GM12892 (cell line): ENCODE data around the gene MTFR1L.

ENCODE experiments used
- DNase-seq: peaks from one replicate; pipeline ENCODE4 v3.0.0; 2011; ENCODE audit not compliant: insufficient read length
- FAIRE-seq: peaks from 2 replicates; lab custom pipeline; 2011; peaks lifted over from hg19 to GRCh38; lab: Jason Lieb, UNC
- POLR2A ChIP-seq: IDR thresholded peaks from 2 replicates; pipeline ENCODE4 v1.6.1; 2011; ENCODE audit warnings: low read depth, low read length, control low read depth
- POLR2AphosphoS5 ChIP-seq: IDR thresholded peaks from 2 replicates; pipeline ENCODE4 v1.6.1; 2011; ENCODE audit warnings: low read depth, low read length, control low read depth
- TAF1 ChIP-seq: IDR thresholded peaks from 2 replicates; pipeline ENCODE4 v1.6.1; 2011; ENCODE audit warnings: low read depth, mild to moderate bottlenecking, control low read depth, low read length, borderline replicate concordance

Gene MTFR1L

DNA sequence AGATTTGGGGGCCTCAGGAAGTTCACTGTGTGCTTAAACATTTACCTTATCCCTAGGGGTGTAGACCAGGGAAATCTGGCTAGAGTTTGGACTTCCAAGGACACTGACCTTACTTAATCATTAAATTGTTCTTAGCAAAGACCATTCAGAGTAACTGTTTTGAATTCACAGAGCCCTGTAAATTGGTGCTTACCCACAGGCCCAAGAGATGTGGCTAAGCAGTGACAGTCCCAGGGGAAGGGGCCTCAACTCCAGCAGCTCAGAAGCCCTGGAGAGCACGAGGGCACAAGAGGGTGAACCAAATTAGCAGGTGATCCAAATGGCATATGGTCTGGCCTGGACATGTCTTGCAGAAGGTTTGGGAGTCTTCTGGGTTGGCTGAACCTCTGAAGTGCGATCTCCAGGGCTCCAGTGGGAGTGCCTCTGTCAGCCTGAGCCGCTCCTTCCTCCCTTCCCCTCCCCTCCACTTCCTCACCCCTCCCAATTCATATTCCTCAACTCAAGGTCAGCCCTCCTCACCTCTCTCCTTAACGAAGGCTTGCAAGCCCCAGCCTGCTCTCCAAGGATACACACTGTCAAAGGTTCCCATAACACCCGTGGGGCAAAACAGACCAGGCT lies 51.4 kb downstream of the MTFR1L start:
- no peak for TF ChIP-seq POLR2AphosphoS5
- TF ChIP-seq TAF1 = no peak
- no peak for TF ChIP-seq POLR2A
- DNase-seq (no peak), FAIRE-seq (no peak)

DNA sequence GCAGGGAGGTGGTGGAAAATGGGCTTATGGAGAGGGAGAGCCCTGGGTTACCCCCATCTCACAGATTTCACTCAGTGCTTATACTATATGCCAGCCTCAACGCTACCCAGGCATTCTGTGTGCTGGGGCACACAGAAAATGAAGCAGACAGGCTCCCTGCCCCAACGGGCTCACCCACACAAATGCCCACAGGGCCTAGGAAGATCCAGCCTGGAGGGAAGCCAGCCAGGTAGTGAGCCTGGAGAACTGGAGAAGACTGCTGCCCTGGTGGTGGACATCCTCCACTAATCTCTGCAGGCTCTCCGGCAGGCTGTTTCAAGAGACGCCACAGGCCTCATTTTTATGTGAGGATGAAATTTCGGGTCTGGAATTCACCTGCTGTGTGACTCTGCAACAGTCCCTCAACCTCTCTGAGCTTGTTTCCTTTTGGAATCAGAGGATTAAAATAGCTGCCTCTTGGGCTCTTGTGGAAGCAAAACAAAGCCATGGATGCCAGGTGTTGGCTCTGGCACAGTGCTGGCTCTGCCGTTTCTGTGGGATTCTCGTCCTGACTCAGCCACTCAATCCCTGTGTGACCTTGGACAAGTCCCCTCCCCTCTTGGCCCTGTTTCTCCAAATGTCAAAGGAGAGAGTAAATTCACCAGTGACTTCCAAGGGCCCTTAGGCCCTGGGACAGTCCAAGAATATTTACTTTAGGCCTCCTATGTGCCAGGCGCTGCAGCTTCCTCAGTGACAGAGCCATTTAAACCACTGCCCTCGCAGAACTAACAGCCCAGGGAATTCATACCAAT lies 52.1 kb downstream of the MTFR1L start:
- no peak for TF ChIP-seq POLR2AphosphoS5
- TF ChIP-seq TAF1 = no peak
- TF ChIP-seq POLR2A = no peak
- FAIRE-seq = no peak
- DNase-seq = no peak

GRCh38 chr1:25872713-25873112 lies 53.0 kb downstream of the MTFR1L start:
- FAIRE-seq = peak; percentile 56
- TF ChIP-seq POLR2A = no peak
- TF ChIP-seq POLR2AphosphoS5 = no peak
- no peak for TF ChIP-seq TAF1
- no peak for DNase-seq

DNA sequence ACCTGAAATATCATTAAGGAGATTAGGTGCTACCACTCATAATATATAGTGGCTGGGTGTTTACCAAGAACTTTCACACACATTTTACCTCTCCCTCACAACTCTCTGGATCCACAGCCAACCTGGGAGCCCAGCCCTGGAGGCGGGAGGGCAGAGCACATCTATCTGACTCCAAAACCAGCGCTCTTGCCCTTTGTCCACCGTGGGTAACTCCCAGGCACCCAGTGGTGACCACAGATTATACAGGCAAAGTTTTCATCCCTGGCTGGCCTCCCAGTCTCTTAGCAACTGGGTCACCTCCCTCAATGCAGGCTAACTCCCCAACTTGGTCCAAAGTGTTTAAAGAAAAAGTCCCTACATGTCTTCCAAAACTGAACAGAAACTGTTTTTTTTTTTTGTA lies 53.4 kb downstream of the MTFR1L start:
- FAIRE-seq (no peak), DNase-seq (no peak)
- TF ChIP-seq TAF1 = no peak
- TF ChIP-seq POLR2A = no peak
- no peak for TF ChIP-seq POLR2AphosphoS5

GRCh38 chr1:25874209-25874608 lies 54.5 kb downstream of the MTFR1L start:
- no peak for DNase-seq
- TF ChIP-seq TAF1 (no peak), POLR2AphosphoS5 (no peak), POLR2A (no peak)
- FAIRE-seq = no peak

GRCh38 chr1:25874635-25875153 lies 54.9 kb downstream of the MTFR1L start:
- FAIRE-seq (no peak), DNase-seq (no peak)
- TF ChIP-seq POLR2A (no peak), TAF1 (no peak), POLR2AphosphoS5 (no peak)

DNA sequence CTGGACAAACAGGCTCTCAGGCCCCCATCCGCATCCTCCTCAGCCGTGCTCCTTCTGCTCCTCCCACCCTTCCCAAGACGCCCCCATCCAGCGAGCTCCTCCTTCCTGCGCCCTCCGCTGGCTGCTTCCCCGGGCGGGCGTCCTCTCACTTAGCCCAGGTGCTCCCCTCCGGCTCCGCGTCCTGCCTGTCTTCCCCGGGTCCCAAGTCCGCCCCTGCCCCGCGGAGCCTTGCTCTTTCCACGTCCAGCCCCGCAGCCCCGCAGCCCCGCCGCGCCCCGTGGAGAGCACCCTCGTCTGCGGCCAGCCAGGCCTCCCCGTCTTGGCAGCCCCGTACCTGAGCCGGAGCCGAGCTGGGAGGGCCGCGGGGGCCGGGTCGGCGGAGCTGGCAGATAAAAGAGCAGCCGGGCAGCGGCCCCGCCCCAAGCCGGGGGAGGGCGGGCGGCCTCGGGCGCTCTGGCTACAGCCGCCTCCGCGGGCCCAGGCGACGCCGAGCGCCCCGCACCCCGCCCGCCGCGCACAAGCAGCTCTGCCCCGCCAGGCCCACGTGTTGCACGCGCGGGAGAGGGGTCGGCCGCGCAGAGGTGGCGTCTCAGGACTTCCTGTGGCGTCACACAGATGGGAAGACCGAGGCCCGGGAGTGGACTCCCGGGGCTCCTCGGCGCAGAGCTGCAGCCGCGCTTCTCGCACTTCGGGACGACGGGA lies 55.6 kb downstream of the MTFR1L start, which contains the start of gene PAQR7:
PAQR7 (minus strand) TSS at position 555 of the 702 bp plus-strand sequence. CDS start 11,869 bp downstream, outside the sequence.
- TF ChIP-seq POLR2AphosphoS5 = no peak
- TF ChIP-seq POLR2A = peak; percentile 23; the same call in 1 of the 2 replicates
- no peak for TF ChIP-seq TAF1
- DNase-seq (peak; percentile 61), FAIRE-seq (no peak)

DNA sequence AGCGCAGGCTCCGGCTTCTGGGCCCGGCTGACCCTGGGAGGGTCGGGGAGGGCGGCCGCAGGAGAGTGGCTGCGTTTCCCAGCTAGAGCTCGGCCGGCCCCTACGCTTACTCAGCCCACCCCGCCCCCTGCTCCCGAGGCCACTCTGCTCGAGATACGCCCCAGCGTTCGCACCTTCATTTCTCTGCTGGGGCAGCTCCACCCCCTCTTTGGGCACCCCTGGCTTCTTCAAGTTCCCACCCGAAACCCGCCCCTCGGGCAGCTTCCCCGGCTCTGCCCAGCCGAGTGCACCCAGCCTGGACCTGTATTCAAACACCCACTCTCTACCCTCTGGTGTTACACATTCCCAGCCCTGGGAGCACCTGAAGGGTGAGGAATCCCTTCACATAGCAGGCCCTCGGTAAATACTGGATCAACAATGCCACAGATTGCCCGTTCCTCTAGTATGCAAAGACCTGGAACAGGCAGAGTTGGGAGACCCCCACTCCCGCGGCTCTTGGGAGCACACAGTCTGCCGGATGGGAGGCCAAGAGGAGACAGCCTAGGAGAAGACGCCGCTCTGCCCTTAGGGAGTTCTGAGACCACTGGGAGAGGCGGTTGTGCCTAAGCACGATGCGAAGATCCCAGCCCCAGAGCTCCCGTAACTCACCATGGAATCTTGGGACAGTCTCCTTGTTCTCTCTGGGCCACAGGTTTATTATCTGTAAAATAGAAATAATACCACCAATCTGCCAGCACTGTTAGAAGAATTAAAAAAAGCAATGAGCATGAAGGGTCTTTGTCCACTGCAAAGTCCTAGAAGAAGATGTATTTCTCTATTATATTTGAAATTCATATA lies 56.3 kb downstream of the MTFR1L start:
- DNase-seq (no peak), FAIRE-seq (no peak)

DNA sequence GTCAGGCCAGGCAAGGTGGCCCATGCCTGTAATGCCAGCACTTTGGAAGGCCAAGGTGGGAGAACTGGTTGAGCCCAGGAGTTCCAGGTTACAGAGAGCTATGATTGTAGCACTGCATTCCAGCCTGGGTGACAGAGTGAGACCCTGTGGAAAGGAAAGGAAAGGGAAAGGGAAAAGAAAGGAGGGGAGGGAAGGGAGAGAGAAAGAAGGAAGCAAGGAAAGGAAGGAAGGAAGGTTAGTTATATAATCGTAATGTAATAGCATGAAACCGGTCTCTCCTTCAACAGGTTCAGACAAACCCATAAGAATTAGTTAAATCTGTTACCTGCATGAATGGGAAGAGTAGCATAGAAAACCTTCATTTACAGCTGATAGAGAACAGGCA lies 56.9 kb downstream of the MTFR1L start:
- DNase-seq = no peak
- TF ChIP-seq POLR2AphosphoS5 (no peak), TAF1 (no peak), POLR2A (no peak)
- FAIRE-seq = no peak

More for the DNA sequence above, 56.3 kb downstream of the MTFR1L start:
- TF ChIP-seq POLR2A = no peak
- no peak for TF ChIP-seq POLR2AphosphoS5
- no peak for TF ChIP-seq TAF1

DNA sequence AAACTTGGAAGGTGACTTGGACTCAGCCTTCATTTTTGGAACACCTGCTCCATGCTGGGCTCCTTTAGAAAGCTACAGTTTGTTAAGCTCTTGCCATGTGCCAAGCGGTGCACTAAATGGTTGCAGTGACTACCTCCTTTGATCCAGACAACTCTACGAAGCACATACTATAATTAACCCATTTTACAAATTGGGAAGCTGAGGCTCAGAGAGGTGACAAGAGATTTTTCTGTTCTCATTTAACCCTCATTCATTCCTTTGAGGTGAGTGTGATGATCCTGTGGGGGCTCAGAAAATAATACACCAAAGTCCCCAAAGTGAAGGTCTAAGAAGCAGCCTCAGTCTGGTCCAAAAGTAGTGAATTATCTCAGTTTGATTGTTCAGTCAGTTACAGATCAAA lies 57.4 kb downstream of the MTFR1L start:
- DNase-seq = no peak
- no peak for FAIRE-seq
- TF ChIP-seq TAF1 (no peak), POLR2AphosphoS5 (no peak), POLR2A (no peak)

DNA sequence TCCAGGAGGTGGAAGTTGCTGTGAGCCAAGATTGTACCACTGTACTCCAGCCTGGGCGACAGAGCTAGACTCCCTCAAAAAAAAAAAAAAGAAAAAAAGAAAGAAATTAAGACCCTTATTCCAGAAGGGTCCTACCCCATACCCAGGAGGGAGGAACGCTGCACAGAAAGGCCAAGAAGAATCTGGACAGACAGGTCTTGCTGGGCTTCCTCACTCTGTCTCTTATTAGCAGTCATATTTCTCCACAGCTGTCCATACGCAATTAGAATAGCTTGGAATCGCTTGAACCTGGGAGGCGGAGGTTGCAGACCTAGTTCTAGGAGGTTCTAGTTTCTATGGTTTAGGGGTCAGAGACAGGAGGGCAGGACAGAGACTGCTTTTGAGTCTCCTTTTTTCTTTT lies 58.9 kb downstream of the MTFR1L start:
- no peak for DNase-seq
- no peak for FAIRE-seq
- TF ChIP-seq TAF1 = no peak
- TF ChIP-seq POLR2A = no peak
- no peak for TF ChIP-seq POLR2AphosphoS5

DNA sequence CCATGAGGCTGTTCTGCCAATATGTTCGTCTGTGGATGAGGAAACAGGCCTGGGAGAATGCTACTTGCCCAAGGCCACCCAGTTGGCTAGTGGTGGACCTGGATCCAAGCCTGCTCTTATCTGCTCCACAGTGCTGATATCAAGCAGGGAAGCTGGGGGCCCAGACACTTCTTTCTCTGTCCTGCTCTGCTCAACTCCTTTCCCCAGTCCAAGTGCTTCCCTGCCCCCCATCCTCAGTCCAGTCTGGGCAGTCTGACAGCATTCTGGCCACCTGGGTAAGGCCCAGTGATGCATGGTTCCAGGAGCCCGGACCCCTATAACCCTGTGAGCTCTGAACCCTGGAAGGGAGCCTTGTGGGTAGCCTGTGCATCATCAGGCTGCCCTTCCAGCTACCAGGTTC lies 59.9 kb downstream of the MTFR1L start:
- TF ChIP-seq POLR2A = no peak
- TF ChIP-seq TAF1 = no peak
- no peak for TF ChIP-seq POLR2AphosphoS5
- DNase-seq = no peak

More for the DNA sequence above, 59.9 kb downstream of the MTFR1L start:
- FAIRE-seq = no peak
